SU-DHL-6 (cell line): Measurements from ENCODE around the gene CCDC120.

Source experiments
- CTCF ChIP-seq: fragments of 200-600 bp; sonication (generic); IDR thresholded peaks from one replicate; pipeline ENCODE4 v1.5.1; 2017; ENCODE audit warnings: antibody characterized with exemption, mild to moderate bottlenecking, low read length, moderate library complexity; ENCODE audit not compliant: insufficient read depth, poor library complexity, severe bottlenecking
- EZH2phosphoT487 ChIP-seq: fragments of 200-600 bp; sonication (generic), shearing (Covaris generic); conservative IDR thresholded peaks from 2 replicates; pipeline ENCODE4 v1.6.1; 2018; ENCODE audit warnings: mild to moderate bottlenecking, antibody characterized with exemption, low read length, moderate library complexity, mixed read lengths

GRCh38 chrX:49063715-49064114 is 4.9 kb downstream of the CCDC120 start:
- no peak for TF ChIP-seq CTCF
- no peak for TF ChIP-seq EZH2phosphoT487
